Measurements from ENCODE around the gene SSPN. TPM values are rescaled to one million over a fixed set of nuclear protein-coding genes. Genes with fewer than 3 reads are reported as not detected.

SSPN gene
- total RNA-seq, 3 donors from 2014 or later (not counting 1 experiment from before 2014, with no cell fraction given), result 0.95 TPM; not detected in 2

DNA sequence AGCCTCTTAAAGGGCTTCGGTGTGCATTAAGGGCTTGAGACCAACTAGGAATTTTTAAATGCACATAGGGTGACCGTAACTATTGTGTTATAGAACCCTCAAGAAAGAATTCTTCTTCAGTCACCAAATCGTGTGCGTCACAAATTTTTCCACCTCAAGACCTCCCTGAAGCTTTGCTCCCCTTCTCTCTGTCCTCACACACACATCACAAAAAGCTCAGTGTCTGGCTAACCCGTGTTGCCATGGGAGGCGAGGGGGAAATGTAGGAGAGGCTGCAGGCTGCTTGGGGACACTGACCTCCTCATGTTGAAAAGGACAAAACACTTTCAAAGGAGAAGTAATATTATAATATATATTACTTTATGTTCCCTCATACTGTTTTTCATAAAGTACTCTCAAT is 10.6 kb downstream of the SSPN start:
- no peak overlapping the region for H3K27ac Mint-ChIP-seq
- ATAC-seq, result no peak
- 92% methylated on average over 4 of the region's 6 CpGs for WGBS (ENCODE audit: insufficient coverage)

DNA sequence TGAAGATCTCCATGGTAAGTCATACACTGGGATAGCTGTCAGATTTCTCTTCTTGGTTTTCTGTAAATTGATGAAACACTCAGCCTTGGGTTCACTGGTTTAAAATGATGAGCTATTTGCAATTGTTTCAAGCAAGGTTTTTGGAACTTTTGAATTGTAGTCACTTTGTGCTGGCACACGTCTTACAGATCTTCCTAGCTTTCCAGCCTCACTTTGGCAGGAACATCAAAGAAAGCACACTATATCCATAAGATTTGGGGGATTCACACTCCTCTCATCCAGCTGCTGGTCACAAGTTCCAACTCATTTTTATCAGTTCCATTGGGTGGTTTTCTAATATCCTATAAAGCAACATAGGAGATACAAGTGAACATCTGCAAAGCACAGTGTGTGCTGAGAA is 16.0 kb downstream of the SSPN start:
- no peak for DNase-seq
- Mint-ChIP-seq H3K9me3 (no peaks in the 10 kb centered on the region), H3K4me3 (no peak overlapping the region), H3K4me1 (no peaks in the 10 kb centered on the region), H3K27me3 (ENCODE audit: low read depth in 2 of 2) (peaks cover 9 to 30% of the 10 kb centered on the region in 2 donors), H3K27ac (no peak overlapping the region), H3K36me3 (no peaks in the 10 kb centered on the region)
- TF ChIP-seq, protein P1, sequence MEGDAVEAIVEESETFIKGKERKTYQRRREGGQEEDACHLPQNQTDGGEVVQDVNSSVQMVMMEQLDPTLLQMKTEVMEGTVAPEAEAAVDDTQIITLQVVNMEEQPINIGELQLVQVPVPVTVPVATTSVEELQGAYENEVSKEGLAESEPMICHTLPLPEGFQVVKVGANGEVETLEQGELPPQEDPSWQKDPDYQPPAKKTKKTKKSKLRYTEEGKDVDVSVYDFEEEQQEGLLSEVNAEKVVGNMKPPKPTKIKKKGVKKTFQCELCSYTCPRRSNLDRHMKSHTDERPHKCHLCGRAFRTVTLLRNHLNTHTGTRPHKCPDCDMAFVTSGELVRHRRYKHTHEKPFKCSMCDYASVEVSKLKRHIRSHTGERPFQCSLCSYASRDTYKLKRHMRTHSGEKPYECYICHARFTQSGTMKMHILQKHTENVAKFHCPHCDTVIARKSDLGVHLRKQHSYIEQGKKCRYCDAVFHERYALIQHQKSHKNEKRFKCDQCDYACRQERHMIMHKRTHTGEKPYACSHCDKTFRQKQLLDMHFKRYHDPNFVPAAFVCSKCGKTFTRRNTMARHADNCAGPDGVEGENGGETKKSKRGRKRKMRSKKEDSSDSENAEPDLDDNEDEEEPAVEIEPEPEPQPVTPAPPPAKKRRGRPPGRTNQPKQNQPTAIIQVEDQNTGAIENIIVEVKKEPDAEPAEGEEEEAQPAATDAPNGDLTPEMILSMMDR (IDR thresholded peaks at IDR 0.05), result no peak
- no peaks in the 10 kb centered on the region for H3K4me1 ChIP-seq (ENCODE audit: control insufficient read depth, insufficient read depth, low read length)
- no peaks in the 10 kb centered on the region for H3K36me3 ChIP-seq (ENCODE audit: control insufficient read depth, insufficient read depth, low read length)
- no peaks in the 10 kb centered on the region for H3K27me3 ChIP-seq (ENCODE audit: control insufficient read depth, insufficient read depth, low read length)
- ATAC-seq, result no peak
- H3K4me3 ChIP-seq (ENCODE audit: low read length), result no peak overlapping the region
- H3K9me3 ChIP-seq (ENCODE audit: control insufficient read depth, insufficient read depth, low read length), result no peaks in the 10 kb centered on the region
- WGBS (ENCODE audit: insufficient coverage), result 94% methylated on average over 1 of the region's 1 CpG
- intact Hi-C loops (cut with micrococcal nuclease), result no loop called here
- no peak overlapping the region for H3K27ac ChIP-seq (ENCODE audit: low read length)

More for the DNA sequence above, 10.6 kb downstream of the SSPN start:
- Histone ChIP-seq H3K36me3 (ENCODE audit: control insufficient read depth, insufficient read depth, low read length) (no peaks in the 10 kb centered on the region), H3K4me3 (ENCODE audit: low read length) (no peak overlapping the region), H3K4me1 (ENCODE audit: control insufficient read depth, insufficient read depth, low read length) (no peaks in the 10 kb centered on the region), H3K27me3 (ENCODE audit: control insufficient read depth, insufficient read depth, low read length) (no peaks in the 10 kb centered on the region), H3K27ac (ENCODE audit: low read length) (no peak overlapping the region), H3K9me3 (ENCODE audit: control insufficient read depth, insufficient read depth, low read length) (no peaks in the 10 kb centered on the region)
- Mint-ChIP-seq H3K9me3 (no peaks in the 10 kb centered on the region), H3K27me3 (ENCODE audit: low read depth in 2 of 2) (peaks cover 13 to 24% of the 10 kb centered on the region in 2 donors), H3K36me3 (no peaks in the 10 kb centered on the region), H3K4me3 (no peak overlapping the region), H3K4me1 (no peaks in the 10 kb centered on the region)
- no peak for DNase-seq
- TF ChIP-seq, protein P1 (IDR thresholded peaks at IDR 0.05), result no peak
- intact Hi-C loops (cut with micrococcal nuclease), result no loop called here

DNA sequence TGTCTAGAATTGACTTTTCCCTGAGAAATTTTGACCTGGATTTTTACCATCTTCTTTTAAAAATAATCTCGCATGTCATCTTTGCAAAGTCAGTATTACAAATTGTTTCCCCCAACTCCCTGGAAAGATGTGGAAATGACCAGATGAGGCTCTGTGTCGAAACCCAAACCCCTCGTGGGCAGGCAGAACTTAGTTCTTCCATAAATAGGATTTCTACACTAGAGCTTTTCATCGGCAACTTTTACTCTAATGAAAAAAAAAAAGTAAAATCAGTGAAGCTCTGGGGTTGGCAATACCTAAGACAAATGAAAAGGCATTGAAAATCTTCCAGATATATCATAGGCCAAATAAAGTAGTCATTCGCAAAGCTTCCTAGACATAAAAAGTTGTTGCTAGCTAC is 17.0 kb downstream of the SSPN start:
- H3K4me1 Mint-ChIP-seq, result no peaks in the 10 kb centered on the region
- intact Hi-C loops (cut with micrococcal nuclease), result no loop called here
- DNase-seq, result no peak
- no peaks in the 10 kb centered on the region for H3K27me3 ChIP-seq (ENCODE audit: control insufficient read depth, insufficient read depth, low read length)
- no peak overlapping the region for H3K4me3 ChIP-seq (ENCODE audit: low read length)
- H3K4me1 ChIP-seq (ENCODE audit: control insufficient read depth, insufficient read depth, low read length), result no peaks in the 10 kb centered on the region
- no peak overlapping the region for H3K4me3 Mint-ChIP-seq
- no peaks in the 10 kb centered on the region for H3K9me3 ChIP-seq (ENCODE audit: control insufficient read depth, insufficient read depth, low read length)
- no peak for ATAC-seq
- 63% methylated on average over 4 of the region's 5 CpGs for WGBS (ENCODE audit: insufficient coverage)
- no peak overlapping the region for H3K27ac Mint-ChIP-seq
- H3K9me3 Mint-ChIP-seq, result no peaks in the 10 kb centered on the region
- H3K36me3 ChIP-seq (ENCODE audit: control insufficient read depth, insufficient read depth, low read length), result no peaks in the 10 kb centered on the region
- no peaks in the 10 kb centered on the region for H3K36me3 Mint-ChIP-seq
- no peak overlapping the region for H3K27ac ChIP-seq (ENCODE audit: low read length)
- H3K27me3 Mint-ChIP-seq (ENCODE audit: low read depth in 2 of 2), result peaks cover 9 to 30% of the 10 kb centered on the region in 2 donors
- TF ChIP-seq, protein P1 (IDR thresholded peaks at IDR 0.05), result no peak

DNA sequence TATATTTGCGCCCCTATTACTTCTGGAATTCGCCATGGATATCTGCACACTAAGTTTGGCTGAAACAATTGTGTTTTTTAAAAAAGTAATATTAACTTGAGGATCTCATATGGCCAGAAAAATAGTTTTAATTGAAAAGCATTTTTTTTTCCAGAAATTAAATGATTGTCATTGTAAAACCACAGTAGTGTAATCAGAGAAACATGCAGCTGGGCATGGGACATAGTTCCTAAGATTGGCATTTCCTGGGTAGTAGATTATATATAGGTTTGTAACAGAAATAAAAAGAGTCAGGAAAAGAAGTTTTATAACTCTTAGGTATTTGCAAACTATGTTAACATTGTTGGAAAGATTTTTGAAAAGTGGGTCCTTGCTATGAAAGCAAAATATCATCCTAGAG is 17.6 kb downstream of the SSPN start:
- no peak for ATAC-seq
- H3K27me3 ChIP-seq (ENCODE audit: control insufficient read depth, insufficient read depth, low read length), result no peaks in the 10 kb centered on the region
- no peak for DNase-seq
- Mint-ChIP-seq H3K9me3 (no peaks in the 10 kb centered on the region), H3K4me3 (no peak overlapping the region), H3K4me1 (no peaks in the 10 kb centered on the region), H3K27me3 (ENCODE audit: low read depth in 2 of 2) (peaks cover 9 to 30% of the 10 kb centered on the region in 2 donors), H3K27ac (no peak overlapping the region), H3K36me3 (no peaks in the 10 kb centered on the region)
- no peaks in the 10 kb centered on the region for H3K9me3 ChIP-seq (ENCODE audit: control insufficient read depth, insufficient read depth, low read length)
- no peaks in the 10 kb centered on the region for H3K4me1 ChIP-seq (ENCODE audit: control insufficient read depth, insufficient read depth, low read length)
- H3K4me3 ChIP-seq (ENCODE audit: low read length), result no peak overlapping the region
- intact Hi-C loops (cut with micrococcal nuclease), result no loop called here
- no peak overlapping the region for H3K27ac ChIP-seq (ENCODE audit: low read length)
- no peaks in the 10 kb centered on the region for H3K36me3 ChIP-seq (ENCODE audit: control insufficient read depth, insufficient read depth, low read length)
- TF ChIP-seq, protein P1 (IDR thresholded peaks at IDR 0.05), result no peak
- 80% methylated on average over 1 of the region's 2 CpGs for WGBS (ENCODE audit: insufficient coverage)
